Measurements from ENCODE around the gene RUNX2. TPM values are rescaled to one million over a fixed set of nuclear protein-coding genes. Genes with fewer than 3 reads are reported as not detected.

The RUNX2 gene
- total RNA-seq, 1 experiment from 2014 or later, result 7.0 TPM

GRCh38 chr6:45505470-45505869 lies 177.3 kb downstream of the RUNX2 start:
- Histone ChIP-seq H3K27me3 (ENCODE audit: control insufficient read depth, insufficient read depth, low read length) (no peaks in the 10 kb centered on the region), H3K4me3 (ENCODE audit: low read depth in 2 of 2, low read length in 2 of 2) (no peak overlapping the region), H3K36me3 (ENCODE audit: control insufficient read depth, insufficient read depth, low read length) (no peaks in the 10 kb centered on the region), H3K27ac (ENCODE audit: low read length) (no peak overlapping the region), H3K4me1 (ENCODE audit: control insufficient read depth, insufficient read depth, low read length) (no peaks in the 10 kb centered on the region), H3K9me3 (ENCODE audit: control insufficient read depth, insufficient read depth, low read depth, low read length) (no peaks in the 10 kb centered on the region)
- BruUV-seq (replicated peaks), result no TSS peak
- CTCF ChIA-PET, result no interaction called here
- ATAC-seq (no peak), DNase-seq (ENCODE audit: low read depth, low spot score) (no peak)
- TF ChIP-seq REST (IDR thresholded peaks at IDR 0.05; ENCODE audit: insufficient read depth in 1 of 2, low read depth in 2 of 2, low read length in 1 of 2) (no peak), SIN3A (IDR thresholded peaks at IDR 0.05; ENCODE audit: borderline replicate concordance, insufficient read depth, low read depth, low read length) (no peak), CTCF (IDR thresholded peaks at IDR 0.05) (no peak), POLR2AphosphoS5 (IDR thresholded peaks at IDR 0.05; ENCODE audit: low read depth, low read length) (no peak), TCF7L2 (IDR thresholded peaks at IDR 0.05; ENCODE audit: low read depth, low read length) (no peak)
- intact Hi-C loops (cut with micrococcal nuclease; ENCODE audit: unreplicated experiment) (no loop called here), in situ Hi-C loops (cut with HindIII; ENCODE audit: low pct_unique_long_range_greater_than_20kb, low sequenced_read_pairs) (no loop called here)
- POLR2A ChIA-PET, result no interaction called here

DNA sequence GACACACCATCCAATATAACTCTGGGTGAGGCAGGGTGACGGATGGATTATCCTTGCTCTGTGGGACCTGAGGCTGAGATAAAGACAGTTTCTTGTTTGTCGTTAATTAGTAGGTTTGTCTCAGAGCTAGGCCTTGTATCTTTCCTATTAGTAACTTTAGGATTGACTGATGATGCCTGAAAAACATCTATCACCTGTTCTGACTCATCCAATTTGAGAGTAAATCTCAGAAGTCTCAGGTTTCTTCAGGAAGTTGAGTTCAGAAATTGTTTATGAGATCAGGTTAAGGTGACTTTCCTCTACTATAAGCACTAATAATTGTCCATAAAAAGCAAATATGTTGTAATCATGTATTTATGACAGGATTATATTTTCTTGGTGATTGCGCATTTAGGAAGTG lies 179.1 kb downstream of the RUNX2 start:
- intact Hi-C loops (cut with micrococcal nuclease; ENCODE audit: unreplicated experiment) (no loop called here), in situ Hi-C loops (cut with HindIII; ENCODE audit: low pct_unique_long_range_greater_than_20kb, low sequenced_read_pairs) (no loop called here)
- H3K4me3 ChIP-seq (ENCODE audit: low read depth in 2 of 2, low read length in 2 of 2), result no peak overlapping the region
- H3K27ac ChIP-seq (ENCODE audit: low read length), result no peak overlapping the region
- no peaks in the 10 kb centered on the region for H3K36me3 ChIP-seq (ENCODE audit: control insufficient read depth, insufficient read depth, low read length)
- no peaks in the 10 kb centered on the region for H3K27me3 ChIP-seq (ENCODE audit: control insufficient read depth, insufficient read depth, low read length)
- no peak for ATAC-seq
- no peaks in the 10 kb centered on the region for H3K9me3 ChIP-seq (ENCODE audit: control insufficient read depth, insufficient read depth, low read depth, low read length)
- DNase-seq (ENCODE audit: low read depth, low spot score), result no peak
- TF ChIP-seq TCF7L2 (IDR thresholded peaks at IDR 0.05; ENCODE audit: low read depth, low read length), result no peak
- TF ChIP-seq CTCF (IDR thresholded peaks at IDR 0.05), result no peak
- no peak for TF ChIP-seq REST (IDR thresholded peaks at IDR 0.05; ENCODE audit: insufficient read depth in 1 of 2, low read depth in 2 of 2, low read length in 1 of 2)
- no peak for TF ChIP-seq SIN3A (IDR thresholded peaks at IDR 0.05; ENCODE audit: borderline replicate concordance, insufficient read depth, low read depth, low read length)
- TF ChIP-seq POLR2AphosphoS5 (IDR thresholded peaks at IDR 0.05; ENCODE audit: low read depth, low read length), result no peak
- BruUV-seq (replicated peaks), result no TSS peak
- ChIA-PET POLR2A (no interaction called here), CTCF (no interaction called here)
- H3K4me1 ChIP-seq (ENCODE audit: control insufficient read depth, insufficient read depth, low read length), result no peaks in the 10 kb centered on the region
